ENCODE measurements around the gene WWOX.

The WWOX gene

GRCh38 chr16:78278056-78278450, 178.6 kb downstream of the WWOX start:
- no peak for DNase-seq

GRCh38 chr16:78281115-78281514, 181.7 kb downstream of the WWOX start:
- DNase-seq, result no peak

DNA sequence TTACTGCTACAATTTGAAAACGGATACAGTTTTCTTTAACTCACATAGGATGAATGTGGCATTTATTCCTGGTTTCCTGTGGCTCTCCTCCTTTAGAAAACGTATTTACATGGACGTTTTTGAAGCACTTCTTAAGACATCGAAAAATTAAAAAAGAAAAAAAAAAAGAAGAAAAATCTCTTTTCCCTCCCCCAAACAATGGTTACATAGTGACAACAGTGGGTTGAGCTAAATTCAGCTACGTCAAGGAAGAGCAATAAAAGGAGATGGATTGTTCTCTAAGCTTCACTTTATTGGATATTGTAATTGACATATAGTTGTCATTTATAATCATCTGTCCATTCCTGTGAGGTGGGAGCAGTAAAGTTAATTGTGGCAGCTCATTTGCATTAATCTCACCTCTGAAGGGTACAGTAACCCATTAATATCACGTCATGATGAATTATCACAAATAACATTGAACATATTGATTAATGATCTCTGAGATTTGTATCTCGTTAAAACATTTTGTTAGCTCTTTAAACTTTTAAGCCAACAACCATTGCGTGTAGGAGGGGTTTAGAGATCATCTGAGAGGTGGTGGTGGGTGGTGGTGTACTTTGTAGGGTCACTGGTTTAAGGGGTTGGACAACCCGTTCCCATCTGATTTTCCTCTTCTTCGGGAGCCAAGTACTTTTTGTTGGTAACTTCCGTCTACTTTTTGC, 184.2 kb downstream of the WWOX start:
- no peak for DNase-seq

DNA sequence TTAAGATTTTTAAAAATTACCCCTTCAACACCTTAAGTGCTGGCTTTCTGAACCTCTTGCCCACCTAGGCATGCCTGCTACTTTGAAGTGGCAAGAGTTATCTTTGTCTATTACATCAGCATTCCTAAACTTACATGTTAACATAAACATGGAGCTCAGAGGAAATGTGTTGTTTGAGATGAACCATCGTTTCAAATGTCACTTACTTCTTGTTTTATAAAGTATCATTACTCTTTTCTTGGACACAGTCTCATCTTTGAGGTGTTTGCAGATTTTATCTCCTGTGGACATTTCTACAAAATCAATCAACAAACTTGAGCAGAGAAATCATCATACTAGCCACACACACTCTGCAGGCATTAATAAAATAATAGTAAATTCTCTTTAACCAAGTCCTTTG, 184.9 kb downstream of the WWOX start:
- DNase-seq, result no peak

GRCh38 chr16:78284957-78285434, 185.5 kb downstream of the WWOX start:
- DNase-seq, result no peak

- no peak for DNase-seq
Observed at GRCh38 chr16:78285437-78285922, 186.0 kb downstream of the WWOX start.

GRCh38 chr16:78286065-78286464, 186.6 kb downstream of the WWOX start:
- no peak for DNase-seq

DNA sequence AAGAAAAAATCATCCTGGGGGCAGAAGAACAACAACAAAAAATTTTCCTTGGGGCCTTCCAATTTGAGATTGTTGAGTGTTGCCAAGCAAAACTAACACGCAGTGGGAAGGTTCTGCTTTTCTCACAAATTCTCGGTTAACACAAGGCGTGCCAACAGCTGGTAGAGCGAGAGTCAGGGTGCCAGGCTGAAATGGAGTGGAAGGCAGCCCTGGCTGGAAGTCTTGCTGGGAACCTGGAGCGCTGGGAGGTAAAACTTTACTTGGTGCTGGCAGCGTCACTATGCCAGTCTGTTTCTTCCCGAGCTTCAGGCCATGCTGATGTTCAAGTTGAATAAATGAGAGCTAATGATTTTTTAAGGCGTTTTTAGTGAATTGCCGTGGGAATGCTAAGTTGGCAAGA, 189.4 kb downstream of the WWOX start:
- no peak for DNase-seq

DNA sequence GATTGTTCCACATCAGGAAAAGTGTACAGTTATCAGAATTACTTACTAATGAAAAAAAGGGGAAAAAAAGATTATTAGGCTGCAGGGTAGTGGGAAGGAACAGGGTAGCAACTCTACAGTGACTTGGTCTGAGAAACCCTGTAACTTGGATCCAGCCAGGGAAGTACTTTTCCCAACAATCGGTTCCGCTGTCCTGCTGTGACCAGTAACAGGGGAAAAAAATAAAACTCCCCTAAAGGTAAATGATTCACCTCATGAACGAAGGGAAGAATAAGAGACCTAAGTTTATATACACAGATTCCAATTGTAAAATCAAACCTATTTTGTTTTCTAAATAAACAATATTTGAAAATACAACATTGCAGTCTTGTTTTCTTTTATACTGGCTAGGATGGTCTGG, 189.9 kb downstream of the WWOX start:
- DNase-seq, result no peak

GRCh38 chr16:78289844-78290277, 190.4 kb downstream of the WWOX start:
- no peak for DNase-seq

GRCh38 chr16:78290395-78290794, 190.9 kb downstream of the WWOX start:
- no peak for DNase-seq

DNA sequence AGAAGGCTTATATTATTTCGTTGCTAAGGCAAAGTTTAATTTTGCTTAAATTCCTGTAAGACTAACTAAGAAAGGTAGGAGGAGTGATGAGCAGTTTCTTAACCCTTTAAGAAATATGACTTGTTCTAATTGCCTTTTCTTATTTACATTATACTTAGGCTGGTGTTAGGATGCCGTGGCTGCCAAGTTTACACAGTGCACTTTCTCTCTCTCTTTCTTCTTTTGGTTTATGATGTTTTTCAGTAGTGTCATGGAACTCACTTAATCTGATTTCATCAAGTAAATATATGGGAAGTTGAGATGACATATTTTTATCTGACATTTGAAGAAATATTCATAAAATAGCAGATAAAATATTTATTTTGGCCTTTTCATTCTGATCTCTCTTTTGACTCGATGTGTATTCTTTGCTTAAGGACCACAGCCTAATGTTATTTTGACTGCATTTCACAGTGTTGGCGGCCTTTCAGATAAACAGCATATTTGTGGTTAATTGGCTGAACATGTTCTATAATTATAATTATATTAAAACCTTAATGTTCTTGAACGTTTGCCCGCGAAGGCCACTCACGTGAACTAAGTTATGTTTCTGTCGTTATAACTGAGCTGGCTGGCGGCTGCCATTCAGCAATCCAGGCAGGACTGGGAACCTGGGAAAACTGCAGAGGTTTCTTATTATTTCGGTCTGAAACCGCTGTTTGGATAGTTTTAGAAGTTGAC, 191.6 kb downstream of the WWOX start:
- no peak for DNase-seq

DNA sequence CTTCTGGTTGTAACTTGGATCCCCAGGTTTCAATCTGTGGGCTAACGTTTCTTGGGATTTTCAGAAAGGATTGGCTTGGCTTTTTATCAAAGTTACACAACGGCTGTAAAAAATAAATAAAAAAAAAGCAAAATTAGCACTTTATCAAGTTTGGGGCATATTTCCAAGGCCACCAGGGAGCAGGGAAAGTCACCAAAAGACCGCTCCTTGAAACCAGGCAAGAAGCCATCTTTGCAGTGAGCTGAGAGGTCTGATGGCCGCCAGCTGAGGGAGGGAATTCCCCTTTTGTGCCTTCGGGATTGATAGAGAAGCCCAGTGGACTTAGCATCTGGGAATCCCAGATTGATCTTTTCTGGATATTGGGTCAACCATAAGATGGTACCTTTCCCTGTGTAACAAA, 192.2 kb downstream of the WWOX start:
- no peak for DNase-seq

- no peak for DNase-seq
Observed at GRCh38 chr16:78292086-78292843, 192.8 kb downstream of the WWOX start.

- no peak for DNase-seq
Observed at GRCh38 chr16:78292844-78293380, 193.5 kb downstream of the WWOX start.

GRCh38 chr16:78294538-78295225, 195.2 kb downstream of the WWOX start:
- no peak for DNase-seq

DNA sequence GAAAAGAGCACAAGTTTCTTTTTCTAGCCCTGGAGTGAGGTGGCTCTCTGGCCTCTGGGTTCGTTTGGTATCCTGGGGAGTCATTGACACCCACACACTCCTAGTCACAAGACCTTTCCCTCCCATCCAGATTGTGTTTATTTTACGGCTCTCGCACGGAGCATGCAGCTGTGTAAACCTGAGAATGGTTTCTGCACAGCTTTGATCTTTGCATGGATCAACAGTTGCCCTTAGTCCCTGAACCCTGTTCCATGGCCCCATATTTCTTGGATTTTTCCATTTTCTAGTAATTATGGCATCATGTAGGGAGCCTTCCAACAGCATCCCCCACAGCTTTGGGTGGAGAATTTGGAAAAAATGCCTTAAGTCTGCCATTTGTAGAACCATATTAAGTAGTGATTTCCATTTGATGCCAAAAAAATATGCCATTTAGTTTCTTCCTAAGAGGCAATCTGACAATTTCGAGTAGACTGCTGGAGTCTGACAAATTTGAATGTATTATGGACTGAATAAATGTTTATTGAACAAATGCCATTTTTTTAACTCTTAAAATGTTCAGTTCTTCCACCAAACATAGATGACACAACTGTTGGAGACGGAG, 197.7 kb downstream of the WWOX start:
- no peak for DNase-seq

GRCh38 chr16:78298986-78299385, 199.5 kb downstream of the WWOX start:
- no peak for DNase-seq

GRCh38 chr16:78300469-78300868, 201.0 kb downstream of the WWOX start:
- DNase-seq, result no peak

- DNase-seq, result no peak
Observed at GRCh38 chr16:78303946-78304345, 204.5 kb downstream of the WWOX start.

- no peak for DNase-seq
Observed at GRCh38 chr16:78306361-78306760, 206.9 kb downstream of the WWOX start.

GRCh38 chr16:78307824-78308528, 208.5 kb downstream of the WWOX start:
- DNase-seq, result no peak

Measured in KG1 (cell line).